ENCODE results near the gene SP2.

The SP2 gene

DNA sequence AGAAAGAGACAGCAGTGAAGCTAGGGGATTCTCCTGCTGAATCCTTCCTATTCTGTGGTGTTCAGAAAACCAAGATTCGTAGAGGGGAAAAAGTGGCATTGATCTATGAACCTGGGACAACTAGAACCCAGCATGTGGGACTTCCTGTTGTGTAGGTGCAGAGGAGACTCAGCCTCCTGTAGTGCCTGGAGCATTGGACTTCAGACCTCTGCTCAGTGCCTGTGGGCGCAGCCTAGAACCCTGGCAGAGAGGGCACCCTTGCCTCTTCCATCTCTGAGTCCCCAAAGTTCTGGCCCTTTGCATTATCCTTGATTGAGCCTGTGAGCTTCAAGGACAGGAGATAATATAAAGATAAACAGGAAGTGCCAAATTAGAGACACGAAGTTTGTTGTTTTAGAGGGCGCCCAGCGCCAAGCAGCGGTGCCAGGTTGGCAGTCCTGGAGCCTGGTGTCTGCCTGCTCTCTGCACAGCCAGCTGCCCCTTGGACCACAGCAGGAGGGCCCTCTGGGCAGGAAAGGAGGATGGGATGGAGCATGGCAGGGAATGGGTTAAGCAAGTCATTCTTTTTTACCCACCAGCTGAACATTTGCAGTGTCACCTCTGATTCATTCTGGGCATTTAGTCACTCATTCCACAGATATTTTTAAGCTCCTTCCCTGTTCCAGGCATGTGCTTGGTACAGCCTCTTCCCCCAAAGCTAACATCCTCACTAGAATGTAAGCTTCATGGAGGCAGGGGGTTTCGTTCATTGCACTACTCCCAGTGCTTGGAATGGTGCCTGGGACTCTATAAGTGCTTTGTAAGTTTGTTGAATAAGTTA, 33.2 kb upstream of the SP2 start:
- DNase-seq: no peak
- Mint-ChIP-seq H3K27ac (no peak overlapping the region), H3K4me1 (ENCODE audit: low read depth) (peaks cover 21% of the 10 kb centered on the region), H3K9me3 (no peaks in the 10 kb centered on the region), H3K4me3 (no peak overlapping the region), H3K27me3 (peaks cover 9% of the 10 kb centered on the region), H3K36me3 (ENCODE audit: low read depth) (no peaks in the 10 kb centered on the region)

DNA sequence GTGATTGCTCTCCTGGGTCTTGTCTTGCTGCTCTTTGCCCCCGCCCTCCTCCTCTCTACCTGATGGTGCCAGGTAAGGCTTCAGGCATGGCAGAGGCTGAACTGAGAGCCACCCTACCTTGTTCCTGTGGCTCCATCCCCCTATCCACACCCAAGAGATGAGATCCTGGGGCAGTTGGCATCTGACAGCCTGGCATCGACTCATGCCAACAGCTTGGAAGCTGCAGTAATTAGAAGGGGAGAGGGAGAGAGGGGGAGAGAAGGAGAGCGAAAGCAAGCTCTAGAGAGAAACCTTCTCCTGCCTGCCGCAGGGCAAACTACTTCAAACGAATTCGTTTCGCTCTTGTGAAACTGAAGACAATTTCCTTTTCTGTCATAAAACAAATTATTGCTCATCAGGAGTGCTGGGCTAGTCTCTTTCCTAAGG, 31.2 kb upstream of the SP2 start:
- no peak for DNase-seq
- H3K4me3 Mint-ChIP-seq: no peak overlapping the region
- H3K36me3 Mint-ChIP-seq (ENCODE audit: low read depth): no peaks in the 10 kb centered on the region
- H3K9me3 Mint-ChIP-seq: no peaks in the 10 kb centered on the region
- peaks cover 19% of the 10 kb centered on the region for H3K27me3 Mint-ChIP-seq
- peak overlapping the region; percentile 15 for H3K27ac Mint-ChIP-seq
- H3K4me1 Mint-ChIP-seq (ENCODE audit: low read depth): peaks cover 21% of the 10 kb centered on the region

DNA sequence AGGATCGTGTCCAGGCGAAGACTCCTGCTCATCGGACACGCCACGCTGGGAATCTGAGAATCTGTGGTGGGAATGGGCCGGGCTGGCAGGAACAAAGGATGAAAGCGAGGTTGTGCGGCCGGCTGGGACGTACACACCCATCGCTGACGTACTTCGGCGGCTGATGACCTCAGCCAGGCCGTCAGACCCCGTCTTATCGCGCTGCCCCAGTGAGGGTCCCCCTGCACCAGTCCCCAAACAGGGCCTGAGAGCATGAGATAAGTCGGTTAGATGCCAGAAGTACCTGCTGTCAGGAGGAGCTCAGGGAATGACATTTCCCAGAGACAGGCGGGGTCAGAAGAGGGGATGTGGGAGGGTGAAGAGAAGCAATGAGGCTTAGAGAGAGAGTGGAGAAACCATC, 29.1 kb upstream of the SP2 start:
- no peaks in the 10 kb centered on the region for H3K9me3 Mint-ChIP-seq
- H3K4me3 Mint-ChIP-seq: no peak overlapping the region
- no peak for DNase-seq
- H3K36me3 Mint-ChIP-seq (ENCODE audit: low read depth): no peaks in the 10 kb centered on the region
- H3K27me3 Mint-ChIP-seq: peaks cover 39% of the 10 kb centered on the region
- peaks cover 21% of the 10 kb centered on the region for H3K4me1 Mint-ChIP-seq (ENCODE audit: low read depth)
- H3K27ac Mint-ChIP-seq: peak overlapping the region; percentile 9

DNA sequence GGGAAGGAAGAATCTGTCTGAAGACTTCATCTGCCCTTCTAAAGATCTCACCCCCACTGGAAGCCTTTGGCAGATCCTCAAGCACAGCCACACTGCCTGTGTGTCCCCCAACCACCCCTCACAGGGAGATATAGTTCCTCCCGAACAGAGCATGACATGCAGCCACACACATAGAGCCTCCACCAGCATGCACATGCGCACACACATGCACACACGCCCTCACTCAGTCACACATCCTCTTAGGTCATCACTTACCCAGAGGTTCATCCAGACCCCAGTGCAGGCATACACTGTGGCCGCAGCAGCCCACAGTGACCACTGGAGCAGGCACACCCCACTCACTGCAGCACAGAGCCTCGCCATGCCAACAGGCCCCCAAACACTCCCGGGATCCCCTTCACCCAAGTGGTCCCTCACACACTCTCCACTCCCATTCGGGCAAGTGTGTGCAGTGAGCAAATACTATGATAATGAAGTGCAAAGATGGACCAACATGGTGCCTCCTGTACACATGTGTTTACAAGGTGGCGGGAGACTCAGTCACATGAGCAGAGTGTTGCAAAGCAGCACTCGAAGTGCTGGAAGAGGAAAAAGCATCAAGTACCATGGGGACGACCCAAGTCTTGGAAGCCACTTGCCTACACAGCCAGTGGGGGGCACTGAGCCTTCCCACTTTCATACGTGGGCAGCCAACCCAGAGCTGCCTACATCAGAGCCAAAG, 28.1 kb upstream of the SP2 start:
- H3K4me3 Mint-ChIP-seq: no peak overlapping the region
- peaks cover 15% of the 10 kb centered on the region for H3K4me1 Mint-ChIP-seq (ENCODE audit: low read depth)
- DNase-seq: no peak
- H3K27me3 Mint-ChIP-seq: peaks cover 46% of the 10 kb centered on the region
- no peak overlapping the region for H3K27ac Mint-ChIP-seq
- no peaks in the 10 kb centered on the region for H3K36me3 Mint-ChIP-seq (ENCODE audit: low read depth)
- no peaks in the 10 kb centered on the region for H3K9me3 Mint-ChIP-seq

DNA sequence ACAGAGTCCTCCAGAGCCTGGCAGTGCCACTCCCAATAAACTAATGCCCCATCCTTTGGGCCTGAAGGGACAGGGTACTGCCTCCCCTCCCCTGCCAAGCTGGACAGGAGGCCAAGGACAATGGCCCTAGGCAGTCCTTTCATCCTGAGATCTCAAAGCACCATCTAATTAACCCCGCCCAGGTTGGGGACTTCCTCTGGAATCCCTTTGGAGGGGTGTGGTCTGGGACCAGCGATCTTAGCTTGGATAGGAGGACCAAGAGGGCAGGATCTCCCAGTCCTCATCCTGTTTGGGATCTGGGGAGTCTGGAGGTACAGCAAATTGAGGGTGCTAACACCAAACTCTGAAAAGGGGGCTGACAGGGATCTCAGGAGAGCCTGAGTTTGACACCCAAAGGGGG, 26.9 kb upstream of the SP2 start:
- peaks cover 52% of the 10 kb centered on the region for H3K27me3 Mint-ChIP-seq

DNA sequence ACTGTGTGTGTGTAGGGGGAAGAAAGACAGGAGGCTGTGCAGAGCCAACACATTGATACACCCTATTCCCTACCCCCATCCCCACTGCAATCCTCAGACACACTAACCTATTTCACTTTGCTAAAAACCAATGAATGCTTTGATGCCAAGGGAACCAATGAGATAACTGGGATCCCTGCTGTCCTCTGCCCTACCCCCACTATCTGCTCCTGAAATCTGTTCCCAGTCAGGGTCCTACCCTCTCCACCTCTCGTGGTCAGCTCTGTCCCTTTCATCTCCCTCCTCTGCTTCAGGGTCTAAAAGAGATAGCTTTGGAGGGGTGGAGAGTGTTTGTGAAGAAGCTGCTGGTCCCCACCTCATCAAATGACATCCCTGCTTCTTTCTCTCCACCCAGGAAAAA, 26.0 kb upstream of the SP2 start:
- H3K27ac Mint-ChIP-seq: no peak overlapping the region
- H3K27me3 Mint-ChIP-seq: peaks cover 59% of the 10 kb centered on the region
- no peak for DNase-seq
- H3K9me3 Mint-ChIP-seq: no peaks in the 10 kb centered on the region
- peaks cover 4% of the 10 kb centered on the region for H3K4me1 Mint-ChIP-seq (ENCODE audit: low read depth)
- no peaks in the 10 kb centered on the region for H3K36me3 Mint-ChIP-seq (ENCODE audit: low read depth)
- no peak overlapping the region for H3K4me3 Mint-ChIP-seq

More for the DNA sequence above, 26.9 kb upstream of the SP2 start:
- H3K27ac Mint-ChIP-seq: no peak overlapping the region
- H3K4me1 Mint-ChIP-seq (ENCODE audit: low read depth): peaks cover 11% of the 10 kb centered on the region
- H3K36me3 Mint-ChIP-seq (ENCODE audit: low read depth): no peaks in the 10 kb centered on the region
- H3K9me3 Mint-ChIP-seq: no peaks in the 10 kb centered on the region
- no peak overlapping the region for H3K4me3 Mint-ChIP-seq
- DNase-seq: no peak

DNA sequence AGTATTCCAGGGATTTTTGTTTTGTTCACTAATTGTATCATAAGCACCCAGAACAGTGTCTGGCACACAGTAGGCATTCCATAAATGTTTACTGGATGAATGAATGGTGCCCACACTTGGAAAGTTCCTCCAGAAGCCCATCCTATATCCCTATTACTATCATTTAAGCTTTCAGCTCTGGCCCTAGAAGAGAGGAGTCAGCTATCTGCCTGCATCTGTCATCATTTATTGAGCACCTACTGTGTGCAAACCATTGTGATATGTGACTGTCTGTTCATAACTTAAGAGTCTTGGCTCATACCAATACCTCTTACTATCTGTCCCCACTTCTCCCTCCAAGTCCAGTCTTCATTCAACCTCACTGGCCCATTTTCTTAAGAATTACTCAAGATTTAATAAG, 25.0 kb upstream of the SP2 start:
- no peak for DNase-seq
- Mint-ChIP-seq H3K27ac (no peak overlapping the region), H3K36me3 (ENCODE audit: low read depth) (no peaks in the 10 kb centered on the region), H3K27me3 (peaks cover 66% of the 10 kb centered on the region), H3K9me3 (no peaks in the 10 kb centered on the region), H3K4me3 (no peak overlapping the region), H3K4me1 (ENCODE audit: low read depth) (no peaks in the 10 kb centered on the region)

DNA sequence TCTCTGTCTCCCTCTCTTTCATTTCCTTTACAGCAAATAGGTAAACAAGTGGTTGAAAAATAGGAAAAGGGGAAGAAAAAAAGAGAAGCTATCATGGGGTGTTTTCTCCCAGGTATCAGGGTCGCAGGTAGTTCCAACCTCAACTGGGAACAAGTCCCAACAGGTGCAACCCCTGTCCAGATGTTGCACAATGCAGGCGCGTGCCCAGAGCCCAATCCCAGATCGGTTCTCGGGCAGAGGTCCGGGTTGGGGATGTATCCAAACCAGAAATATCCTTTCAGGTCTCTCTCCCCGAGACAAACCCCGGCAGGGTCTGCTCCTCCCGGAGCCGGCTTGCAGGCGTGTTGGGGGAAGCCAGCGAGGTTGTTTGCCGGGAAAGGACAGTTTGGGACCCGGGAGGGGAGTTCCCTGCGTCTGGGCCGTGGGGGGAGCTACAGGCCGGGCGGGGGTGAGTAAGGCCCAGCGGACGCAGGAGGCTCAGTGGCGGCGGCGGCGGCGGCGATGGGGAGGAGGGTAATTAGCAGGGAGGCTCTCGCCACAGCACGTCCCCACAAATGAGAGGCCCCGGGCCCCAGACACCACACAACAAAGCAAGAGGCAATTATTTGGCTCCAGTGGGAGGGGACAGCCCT, 23.9 kb upstream of the SP2 start:
- no peaks in the 10 kb centered on the region for H3K36me3 Mint-ChIP-seq (ENCODE audit: low read depth)

DNA sequence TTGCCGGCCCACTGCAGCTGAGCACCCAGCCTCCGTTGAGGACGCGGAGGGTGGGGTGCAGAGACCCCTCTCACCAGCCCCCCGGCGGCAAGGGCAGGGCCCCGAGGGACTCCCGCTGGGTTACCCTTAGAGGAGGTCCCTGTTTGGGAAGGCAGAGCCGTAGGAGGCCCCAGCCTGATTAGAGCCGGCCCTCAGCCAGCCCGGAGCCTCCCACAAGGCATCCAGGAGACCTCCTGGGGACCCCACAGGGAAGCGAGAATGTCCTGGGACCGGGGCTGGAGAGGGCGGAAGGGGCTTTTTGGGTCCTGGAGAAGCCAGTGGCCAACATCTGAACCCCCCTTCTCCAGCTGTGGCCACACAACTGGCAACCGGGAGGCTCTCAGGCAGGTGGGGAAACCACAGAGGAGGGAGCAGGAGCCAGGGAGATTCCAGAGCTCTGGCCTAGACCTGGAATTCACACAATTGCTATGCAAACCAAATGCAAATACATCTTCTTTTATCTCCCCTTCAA, 23.3 kb upstream of the SP2 start:
- DNase-seq: no peak
- H3K27me3 Mint-ChIP-seq: peaks cover 69% of the 10 kb centered on the region

More for the DNA sequence above, 23.9 kb upstream of the SP2 start:
- Mint-ChIP-seq H3K27ac (no peak overlapping the region), H3K9me3 (no peaks in the 10 kb centered on the region), H3K4me1 (ENCODE audit: low read depth) (no peaks in the 10 kb centered on the region), H3K4me3 (no peak overlapping the region), H3K27me3 (peaks cover 66% of the 10 kb centered on the region)
- no peak for DNase-seq

DNA sequence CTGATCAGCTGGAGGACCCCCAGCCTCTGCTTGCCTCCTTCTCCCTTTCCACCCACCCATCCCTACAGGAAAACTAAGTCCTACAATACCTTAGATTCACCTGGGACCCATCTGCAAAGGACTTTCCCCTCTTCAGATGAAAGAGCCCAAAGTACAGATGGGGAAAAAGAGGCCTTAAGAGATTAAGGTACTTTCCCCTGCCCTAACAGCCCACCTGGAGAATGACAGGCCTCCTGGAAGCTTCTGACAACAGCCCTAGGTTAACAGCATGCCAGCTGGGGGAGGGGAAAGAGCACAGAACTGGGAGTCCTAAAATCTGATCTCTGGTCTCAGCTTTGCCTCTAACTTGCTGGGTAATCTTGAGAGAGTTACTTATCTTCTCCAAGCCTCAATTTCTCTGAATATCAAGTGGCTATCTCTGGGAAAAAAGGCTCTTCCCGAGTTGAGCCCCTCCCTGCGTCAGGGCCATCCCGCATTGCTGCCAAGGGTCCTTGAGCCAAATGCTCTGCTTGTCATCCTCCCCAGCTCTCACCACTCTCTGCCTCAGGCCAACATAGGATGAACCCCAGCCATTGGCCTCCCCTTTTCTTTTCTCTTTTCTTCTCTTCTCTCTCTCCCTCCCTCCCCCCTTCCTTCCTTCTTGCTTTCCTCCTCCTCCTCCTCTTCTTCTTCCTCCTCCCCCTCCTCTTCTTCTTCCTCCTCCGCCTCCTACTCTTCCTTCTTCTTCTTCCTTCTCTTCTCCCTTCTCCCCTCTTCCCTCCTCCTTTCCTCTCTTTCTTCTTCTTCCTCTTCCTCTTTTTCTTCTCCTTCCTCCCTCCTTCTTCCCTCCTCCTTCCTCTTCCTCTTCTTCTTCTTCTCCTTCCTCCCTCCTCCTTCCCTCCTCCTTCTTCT, 22.6 kb upstream of the SP2 start:
- H3K36me3 Mint-ChIP-seq (ENCODE audit: low read depth): no peaks in the 10 kb centered on the region
- H3K27me3 Mint-ChIP-seq: peaks cover 68% of the 10 kb centered on the region
- no peak overlapping the region for H3K27ac Mint-ChIP-seq
- no peak overlapping the region for H3K4me3 Mint-ChIP-seq
- no peaks in the 10 kb centered on the region for H3K4me1 Mint-ChIP-seq (ENCODE audit: low read depth)
- no peak for DNase-seq
- no peaks in the 10 kb centered on the region for H3K9me3 Mint-ChIP-seq

More for the DNA sequence above, 23.3 kb upstream of the SP2 start:
- H3K9me3 Mint-ChIP-seq: no peaks in the 10 kb centered on the region
- H3K36me3 Mint-ChIP-seq (ENCODE audit: low read depth): no peaks in the 10 kb centered on the region
- H3K4me3 Mint-ChIP-seq: no peak overlapping the region
- no peaks in the 10 kb centered on the region for H3K4me1 Mint-ChIP-seq (ENCODE audit: low read depth)
- no peak overlapping the region for H3K27ac Mint-ChIP-seq

DNA sequence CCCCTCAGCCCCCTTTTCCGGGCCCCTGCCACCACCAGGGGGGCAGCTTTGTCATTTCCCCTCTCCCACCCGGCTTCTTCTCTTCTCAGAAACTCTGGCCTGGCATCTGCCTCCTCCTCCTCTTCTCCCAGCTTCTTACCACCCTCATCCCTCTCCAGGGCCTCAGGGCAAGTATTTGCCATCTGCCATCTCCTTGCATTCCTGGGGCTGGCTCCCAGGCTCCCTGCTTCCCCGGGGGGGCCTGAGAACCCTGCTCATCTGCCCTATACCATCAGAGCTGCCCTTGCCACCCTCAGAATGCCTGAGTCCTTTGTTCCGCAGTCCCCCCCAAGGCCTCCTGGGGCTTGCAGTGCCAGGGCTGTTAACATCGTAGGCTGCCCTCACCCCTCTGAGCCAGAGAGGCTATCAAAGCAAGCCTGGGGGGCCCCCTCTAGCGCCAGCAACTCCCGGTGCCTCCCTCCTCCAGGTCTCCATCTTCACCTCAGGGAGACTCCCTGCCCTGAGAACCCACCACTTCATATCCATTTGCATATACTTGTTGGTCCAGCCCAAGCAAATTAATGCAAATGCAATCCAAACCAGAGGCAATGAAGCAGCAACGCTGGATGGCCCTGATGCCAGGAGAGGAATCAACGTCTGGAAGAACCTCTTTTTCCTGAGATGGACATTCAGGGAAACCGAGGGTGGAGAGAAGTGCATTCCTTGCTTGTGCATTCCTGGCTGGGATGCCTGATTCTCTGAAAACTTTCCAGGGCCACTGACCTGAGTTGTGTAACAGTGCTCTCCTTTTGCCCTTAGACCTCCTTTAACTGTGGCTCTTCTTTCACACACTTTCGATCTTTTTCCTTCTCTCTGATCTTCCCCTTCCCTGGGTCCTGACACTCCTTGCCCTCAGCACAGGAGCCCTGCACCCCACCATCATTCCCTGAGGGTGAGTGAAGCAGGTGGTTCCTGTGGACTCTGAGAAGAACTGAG, 20.7 kb upstream of the SP2 start:
- no peaks in the 10 kb centered on the region for H3K36me3 Mint-ChIP-seq (ENCODE audit: low read depth)
- H3K27ac Mint-ChIP-seq: no peak overlapping the region
- no peaks in the 10 kb centered on the region for H3K9me3 Mint-ChIP-seq
- no peak overlapping the region for H3K4me3 Mint-ChIP-seq
- H3K4me1 Mint-ChIP-seq (ENCODE audit: low read depth): peaks cover 4% of the 10 kb centered on the region
- no peak for DNase-seq
- H3K27me3 Mint-ChIP-seq: peaks cover 52% of the 10 kb centered on the region

DNA sequence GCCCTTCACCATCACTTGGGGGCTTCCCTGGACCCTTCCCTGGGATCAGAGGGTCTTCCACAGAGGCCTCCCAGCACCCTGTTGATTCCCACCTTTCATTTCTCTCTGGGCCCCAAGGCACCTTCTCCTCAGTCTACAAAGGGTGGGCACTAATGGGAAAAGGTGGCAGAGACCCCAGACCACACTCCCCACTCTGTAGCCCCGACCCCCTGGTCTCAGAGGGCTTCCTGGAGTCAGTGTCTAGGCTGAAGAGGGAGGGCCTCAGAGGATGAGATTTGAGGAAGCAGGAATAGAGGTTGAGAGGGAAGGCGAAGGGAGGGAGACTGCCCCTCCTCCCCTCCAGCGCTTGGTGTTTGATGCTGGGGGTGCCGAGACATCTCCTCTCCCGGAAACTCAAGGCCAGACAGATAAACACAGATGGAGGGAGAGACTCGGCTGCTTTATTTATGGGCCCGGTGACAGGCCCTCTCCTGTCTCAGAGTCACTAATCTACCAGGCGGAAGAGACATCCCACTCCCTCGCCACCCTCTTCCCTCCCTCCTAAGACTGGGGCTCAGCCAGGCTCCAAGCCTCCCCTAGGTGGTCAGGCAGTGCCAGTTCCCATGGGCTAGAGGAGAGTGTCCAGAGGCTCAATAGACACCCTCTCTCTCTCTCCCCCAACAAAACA, 18.5 kb upstream of the SP2 start:
- H3K4me1 Mint-ChIP-seq (ENCODE audit: low read depth): peaks cover 4% of the 10 kb centered on the region
- H3K27me3 Mint-ChIP-seq: peaks cover 32% of the 10 kb centered on the region
- no peak overlapping the region for H3K4me3 Mint-ChIP-seq
- H3K27ac Mint-ChIP-seq: no peak overlapping the region
- H3K36me3 Mint-ChIP-seq (ENCODE audit: low read depth): no peaks in the 10 kb centered on the region
- no peak for DNase-seq
- no peaks in the 10 kb centered on the region for H3K9me3 Mint-ChIP-seq
